Tibial artery (tissue), 4 donors: ENCODE data around the gene UNC13D.

Experiments
- DNase-seq, 2 donors: peaks; one replicate each; pipeline ENCODE4 v3.0.0-alpha.2; 2019
- H3K27ac ChIP-seq, 2 donors: fragments of 200-600 bp; sonication (generic) in 1 of 2; 1 replicate in 1 of 2; 2 replicates in 1 of 2; pipeline ENCODE4 v1.5.1; 2018 to 2019; ENCODE audit warnings: mild to moderate bottlenecking in 1 of 2
- H3K27me3 ChIP-seq, 2 donors: fragments of 200-600 bp; sonication (generic) in 1 of 2; one replicate each; pipeline versions ENCODE4 v1.5.1 to v1.6.0; 2016 to 2019
- H3K36me3 ChIP-seq, 3 donors: fragments of 200-600 bp; sonication (generic) in 2 of 3; one replicate each; pipeline ENCODE4 v1.5.1; 2016 to 2019; ENCODE audit warnings: mild to moderate bottlenecking in 2 of 3
- H3K4me1 ChIP-seq, 4 donors: fragments of 200-600 bp; sonication (generic) in 2 of 4; 1 replicate in 3 of 4; 2 replicates in 1 of 4; pipeline ENCODE4 v1.5.1; 2016 to 2019
- H3K4me3 ChIP-seq, 2 donors: fragments of 200-600 bp; sonication (generic) in 1 of 2; 1 replicate in 1 of 2; 2 replicates in 1 of 2; pipeline ENCODE4 v1.5.1; 2018 to 2019; ENCODE audit warnings: mild to moderate bottlenecking in 2 of 2
- H3K9me3 ChIP-seq, 3 donors: fragments of 200-600 bp; sonication (generic) in 1 of 3; one replicate each; pipeline ENCODE4 v1.5.1; 2016 to 2019
- intact Hi-C: fragments of 100-400 bp; cut with DNase I; formaldehyde crosslinking; loops from one replicate; pipeline ENCODE4 v1.15.0; 2023; ENCODE audit warnings: low total_unique reads
- TF ChIP-seq, protein P1 (sequence below), 2 experiments: fragments of 200-600 bp in 1 of 2; fragments of 450-650 bp in 1 of 2; IDR thresholded peaks; one replicate each; pipeline ENCODE4 v1.5.1; 2017 to 2019; ENCODE audit warnings: antibody characterized with exemption in 2 of 2, mild to moderate bottlenecking in 1 of 2, moderate library complexity in 1 of 2

The UNC13D gene

DNA sequence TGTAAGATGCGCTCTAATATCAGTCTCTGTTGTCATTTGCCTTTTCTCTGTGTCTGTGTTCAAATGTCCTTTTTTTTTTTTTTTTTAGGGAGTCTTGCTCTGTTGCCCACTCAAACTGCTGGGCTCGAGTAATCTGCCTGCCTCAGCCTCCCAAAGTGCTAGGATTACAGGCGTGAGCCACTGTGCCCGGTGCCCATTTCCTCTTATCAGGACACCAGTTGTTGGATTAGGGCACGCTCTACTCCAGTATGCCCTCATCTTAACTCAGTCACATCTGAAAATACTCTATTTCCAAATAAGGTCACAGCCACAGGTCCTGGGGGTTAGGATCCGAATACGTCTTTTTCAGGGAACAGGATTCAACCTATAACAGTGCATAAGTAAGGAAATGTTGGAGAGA is 36.1 kb upstream of the UNC13D start:
- TF ChIP-seq, protein P1, sequence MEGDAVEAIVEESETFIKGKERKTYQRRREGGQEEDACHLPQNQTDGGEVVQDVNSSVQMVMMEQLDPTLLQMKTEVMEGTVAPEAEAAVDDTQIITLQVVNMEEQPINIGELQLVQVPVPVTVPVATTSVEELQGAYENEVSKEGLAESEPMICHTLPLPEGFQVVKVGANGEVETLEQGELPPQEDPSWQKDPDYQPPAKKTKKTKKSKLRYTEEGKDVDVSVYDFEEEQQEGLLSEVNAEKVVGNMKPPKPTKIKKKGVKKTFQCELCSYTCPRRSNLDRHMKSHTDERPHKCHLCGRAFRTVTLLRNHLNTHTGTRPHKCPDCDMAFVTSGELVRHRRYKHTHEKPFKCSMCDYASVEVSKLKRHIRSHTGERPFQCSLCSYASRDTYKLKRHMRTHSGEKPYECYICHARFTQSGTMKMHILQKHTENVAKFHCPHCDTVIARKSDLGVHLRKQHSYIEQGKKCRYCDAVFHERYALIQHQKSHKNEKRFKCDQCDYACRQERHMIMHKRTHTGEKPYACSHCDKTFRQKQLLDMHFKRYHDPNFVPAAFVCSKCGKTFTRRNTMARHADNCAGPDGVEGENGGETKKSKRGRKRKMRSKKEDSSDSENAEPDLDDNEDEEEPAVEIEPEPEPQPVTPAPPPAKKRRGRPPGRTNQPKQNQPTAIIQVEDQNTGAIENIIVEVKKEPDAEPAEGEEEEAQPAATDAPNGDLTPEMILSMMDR (IDR thresholded peaks at IDR 0.05) = no peak
- no peaks in the 10 kb centered on the region for H3K9me3 ChIP-seq
- H3K27me3 ChIP-seq = no peaks in the 10 kb centered on the region
- peaks cover 5 to 24% (median 20%) of the 10 kb centered on the region in 4 donors for H3K4me1 ChIP-seq
- no peak overlapping the region for H3K27ac ChIP-seq
- no peak overlapping the region for H3K4me3 ChIP-seq
- peaks cover 0 to 8% (median 5%) of the 10 kb centered on the region in 3 donors for H3K36me3 ChIP-seq
- no peak for DNase-seq
- intact Hi-C loops = no loop called here

DNA sequence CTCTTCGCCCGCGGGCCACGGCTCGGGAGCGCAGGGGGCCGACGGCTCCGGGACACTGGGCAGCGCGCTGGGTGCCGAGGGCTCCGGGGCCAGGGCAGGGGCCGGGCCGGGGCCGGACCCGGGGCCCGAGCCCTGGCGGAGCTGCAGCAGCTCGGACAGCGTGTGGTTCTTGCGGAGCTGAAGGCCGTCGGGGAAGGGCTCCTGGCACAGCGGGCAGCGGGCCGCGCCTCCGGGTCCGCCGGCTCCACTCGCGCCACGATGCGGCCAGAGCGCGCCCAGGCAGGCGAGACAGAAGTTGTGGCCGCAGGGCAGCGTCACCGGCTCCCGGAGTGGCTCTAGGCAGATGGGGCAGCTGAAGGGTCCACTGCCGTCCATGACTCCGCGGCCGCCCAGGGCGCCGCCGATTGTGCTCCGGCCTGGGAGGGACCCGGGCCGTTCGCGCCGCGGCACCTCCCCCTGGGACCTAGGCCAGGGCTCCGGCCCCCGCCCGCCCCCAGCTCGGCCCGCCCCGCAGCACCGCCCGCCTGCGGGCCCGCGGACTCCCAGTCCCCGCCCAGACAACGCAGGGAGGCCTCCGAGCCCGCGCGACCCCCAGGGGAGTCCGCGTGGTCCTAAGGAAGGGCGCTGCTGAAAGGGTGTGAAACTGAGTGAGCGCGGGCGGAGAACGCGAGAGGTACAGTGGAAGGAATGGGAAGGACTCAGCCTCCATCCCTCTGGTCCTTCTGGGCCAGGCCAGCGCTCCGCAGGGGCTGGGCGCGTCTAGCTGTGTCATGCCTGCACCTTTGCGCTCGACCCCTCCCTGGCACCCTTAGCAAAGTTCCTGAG is 34.2 kb upstream of the UNC13D start, which contains the start of gene TRIM47:
Gene TRIM47, minus strand, starts transcription at position 408 of the 825 bp plus-strand sequence. Its CDS starts 33 bp downstream, at position 375.
- Histone ChIP-seq H3K4me1 (peaks cover 12 to 43% (median 39%) of the 10 kb centered on the region in 4 donors), H3K27ac (peak within 1 kb of the TSS; percentile 87 to 97), H3K36me3 (peaks cover 9 to 25% (median 21%) of the 10 kb centered on the region in 3 donors), H3K4me3 (peak within 1 kb of the TSS; percentile 64 to 79), H3K27me3 (no peaks in the 10 kb centered on the region), H3K9me3 (no peaks in the 10 kb centered on the region)
- TF ChIP-seq, protein P1 (IDR thresholded peaks at IDR 0.05) = peak; percentile 33 to 45
- DNase-seq = peak; percentile 69 to 90
- intact Hi-C loops = no loop called here

DNA sequence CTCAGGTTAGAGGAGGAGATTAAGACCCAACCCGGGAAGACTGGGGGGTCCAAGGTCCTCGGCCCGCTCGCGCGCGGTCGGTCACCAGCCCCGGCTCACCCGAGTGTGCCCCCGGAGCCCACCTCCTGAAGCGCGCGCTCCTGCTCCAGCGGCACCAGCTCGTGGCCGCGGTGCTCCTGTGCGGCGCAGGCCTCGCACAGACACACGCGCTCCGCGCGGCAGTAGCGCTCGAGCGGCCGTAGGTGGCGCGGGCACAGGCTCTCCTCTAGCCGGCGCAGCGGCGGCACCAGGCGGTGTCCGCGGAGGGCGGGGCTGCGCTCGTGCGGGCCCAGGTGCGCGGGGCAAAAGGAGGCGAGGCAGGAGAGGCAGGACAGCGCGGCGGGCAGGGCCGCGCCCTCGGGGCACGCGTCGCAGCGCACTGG is 33.6 kb upstream of the UNC13D start:
- Histone ChIP-seq H3K36me3 (peaks cover 9 to 25% (median 21%) of the 10 kb centered on the region in 3 donors), H3K4me3 (peak overlapping the region; percentile 64 to 79), H3K27me3 (no peaks in the 10 kb centered on the region), H3K9me3 (no peaks in the 10 kb centered on the region), H3K27ac (peak overlapping the region; percentile 87 to 97), H3K4me1 (peaks cover 17 to 49% (median 45%) of the 10 kb centered on the region in 4 donors)
- DNase-seq = peak; percentile 61 to 82
- TF ChIP-seq, protein P1 (IDR thresholded peaks at IDR 0.05) = peak; percentile 39 to 60
- intact Hi-C loops = no loop called here

DNA sequence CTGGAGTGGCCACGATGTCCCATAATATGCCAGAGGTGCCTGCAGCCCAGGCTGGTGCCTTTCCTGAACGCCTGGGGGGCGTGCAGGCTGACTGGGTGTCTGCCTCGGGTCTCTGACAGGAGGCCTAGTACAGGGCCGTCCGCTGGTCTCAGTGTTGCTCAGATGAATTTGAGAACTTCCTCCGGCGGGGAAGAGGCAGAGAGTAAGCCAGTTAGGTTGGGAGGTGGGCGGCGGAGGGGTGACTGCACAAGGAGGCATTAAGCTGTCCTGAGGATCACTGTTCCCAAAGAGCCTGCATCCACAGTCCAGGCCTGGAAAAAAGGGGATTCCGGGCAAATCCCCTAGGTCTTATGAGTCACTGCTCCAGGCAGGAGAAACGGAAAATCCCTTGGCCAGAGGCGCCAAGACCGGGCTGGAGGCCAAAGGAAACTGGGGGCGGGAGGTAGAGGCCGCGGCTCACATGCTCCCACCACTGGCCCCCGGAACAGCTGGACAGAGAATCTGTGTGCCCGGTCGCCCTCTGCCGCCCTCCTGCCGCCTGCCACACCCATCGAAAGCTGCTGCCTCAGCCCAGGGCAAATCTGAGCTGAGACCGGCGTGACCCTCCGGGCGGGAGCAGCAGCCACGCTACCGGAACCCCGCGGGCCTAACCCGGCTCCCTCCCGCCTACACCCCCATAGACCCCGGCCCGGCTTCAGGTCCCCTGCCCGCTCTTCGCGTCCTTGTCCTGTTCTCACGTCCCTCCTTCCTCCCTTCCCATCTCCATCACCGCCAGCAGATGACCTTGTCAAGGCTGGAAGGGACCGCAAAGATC is 32.9 kb upstream of the UNC13D start:
- H3K4me3 ChIP-seq = peak overlapping the region; percentile 64 to 79
- H3K9me3 ChIP-seq = no peaks in the 10 kb centered on the region
- H3K36me3 ChIP-seq = peaks cover 9 to 25% (median 21%) of the 10 kb centered on the region in 3 donors
- no peaks in the 10 kb centered on the region for H3K27me3 ChIP-seq
- H3K4me1 ChIP-seq = peaks cover 17 to 56% (median 51%) of the 10 kb centered on the region in 4 donors
- TF ChIP-seq, protein P1 (IDR thresholded peaks at IDR 0.05) = no peak
- H3K27ac ChIP-seq = peak overlapping the region; percentile 87 to 97
- peak; percentile 98 to 99 for DNase-seq
- intact Hi-C loops = no loop called here

DNA sequence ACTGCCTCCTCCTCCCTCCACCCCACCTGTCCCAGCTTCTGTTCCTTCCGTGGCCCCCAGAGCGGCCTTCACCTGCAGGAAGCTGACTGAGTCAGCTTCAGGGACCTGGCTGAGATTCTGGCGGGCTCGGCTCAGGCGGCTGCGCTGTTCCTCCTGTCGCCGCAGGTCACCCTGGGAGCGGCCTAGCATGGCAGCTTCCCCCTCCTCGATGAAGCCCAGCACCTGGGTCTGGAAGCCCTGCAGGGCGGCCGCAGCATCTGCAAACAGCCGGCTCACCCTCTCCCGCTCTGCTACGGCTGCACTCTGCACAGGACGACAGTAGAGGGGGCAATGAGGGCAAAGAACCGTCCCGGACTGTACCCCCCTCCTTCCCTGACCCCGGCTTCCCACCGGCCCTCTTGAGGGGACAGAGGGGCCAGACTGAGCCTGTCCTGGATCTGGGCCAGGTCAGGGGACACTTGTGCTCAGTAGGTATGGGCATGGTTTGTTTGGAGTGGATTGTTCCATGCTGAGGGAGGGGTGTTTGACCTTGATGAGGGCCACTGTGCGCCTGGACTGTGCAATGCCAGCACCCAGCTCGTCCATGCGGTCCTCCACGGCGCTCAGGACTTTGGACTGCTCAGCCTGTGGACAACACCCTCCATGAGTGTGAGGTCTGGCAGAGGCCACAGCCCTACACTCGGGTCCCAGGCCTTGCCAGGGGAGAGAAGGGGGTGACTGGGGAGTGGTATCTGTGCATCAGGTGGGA is 32.2 kb upstream of the UNC13D start:
- Histone ChIP-seq H3K4me3 (peak overlapping the region; percentile 64 to 79), H3K36me3 (peaks cover 9 to 25% (median 21%) of the 10 kb centered on the region in 3 donors), H3K27me3 (no peaks in the 10 kb centered on the region), H3K27ac (peak overlapping the region; percentile 87 to 97), H3K4me1 (peaks cover 17 to 63% (median 58%) of the 10 kb centered on the region in 4 donors), H3K9me3 (no peaks in the 10 kb centered on the region)
- intact Hi-C loops = no loop called here
- TF ChIP-seq, protein P1 (IDR thresholded peaks at IDR 0.05) = peak in 1 of 2 experiments; percentile 15
- peak in 1 of 2 donors; percentile 77 for DNase-seq
